Activated CD4-positive, alpha-beta T cell treated with anti-CD3 and anti-CD28 coated beads for 1 hour (primary cell): Measurements from ENCODE around the gene SLC9A2.
A peak's percentile ranks its signal among the peaks of the same experiment; 100 is the strongest.

Experiments
- DNase-seq: peaks from one replicate; pipeline ENCODE4 v3.0.0-alpha.2; 2020

Gene SLC9A2

GRCh38 chr2:102735416-102736109 lies 116.2 kb downstream of the SLC9A2 start:
- no peak for DNase-seq

DNA sequence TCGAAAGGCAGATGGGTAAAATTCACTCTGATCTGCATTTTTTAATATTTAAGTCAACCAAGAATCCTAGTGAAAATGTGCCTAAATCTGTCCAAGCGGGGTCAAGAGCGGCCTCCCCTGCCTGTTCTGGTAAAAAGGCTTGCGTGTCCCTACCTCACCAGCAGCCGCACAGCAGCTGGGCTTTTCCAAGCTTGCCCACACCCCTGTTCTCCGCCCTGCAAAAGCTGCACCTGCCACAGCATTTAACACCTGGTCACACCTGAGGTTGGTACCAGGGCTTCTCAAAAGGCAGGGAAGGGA lies 116.7 kb downstream of the SLC9A2 start:
- DNase-seq = no peak

- peak; percentile 77 for DNase-seq
Measured at GRCh38 chr2:102736410-102737409, 117.4 kb downstream of the SLC9A2 start.

- DNase-seq = no peak
Measured at GRCh38 chr2:102737431-102737830, 118.1 kb downstream of the SLC9A2 start.

GRCh38 chr2:102743259-102743658 lies 123.9 kb downstream of the SLC9A2 start:
- no peak for DNase-seq

DNA sequence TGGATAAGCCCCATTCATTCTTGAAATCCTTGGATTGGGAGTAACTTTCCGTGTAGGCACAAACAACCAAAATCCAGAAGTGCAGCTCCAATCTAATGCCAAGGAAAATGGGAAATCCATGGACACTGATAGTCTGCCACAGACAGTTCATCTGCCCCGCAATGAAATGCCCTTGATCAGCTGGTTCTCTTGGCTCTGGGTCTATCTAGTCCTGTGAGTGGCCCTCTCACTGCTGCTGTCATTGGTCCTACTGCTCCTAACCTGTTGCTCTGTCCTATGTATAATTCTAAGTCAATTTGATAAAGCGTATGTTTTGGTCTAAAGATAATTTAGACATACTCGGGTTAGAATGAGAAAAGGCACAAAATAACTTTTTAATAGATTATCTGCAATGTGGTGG lies 128.8 kb downstream of the SLC9A2 start:
- DNase-seq = no peak

DNA sequence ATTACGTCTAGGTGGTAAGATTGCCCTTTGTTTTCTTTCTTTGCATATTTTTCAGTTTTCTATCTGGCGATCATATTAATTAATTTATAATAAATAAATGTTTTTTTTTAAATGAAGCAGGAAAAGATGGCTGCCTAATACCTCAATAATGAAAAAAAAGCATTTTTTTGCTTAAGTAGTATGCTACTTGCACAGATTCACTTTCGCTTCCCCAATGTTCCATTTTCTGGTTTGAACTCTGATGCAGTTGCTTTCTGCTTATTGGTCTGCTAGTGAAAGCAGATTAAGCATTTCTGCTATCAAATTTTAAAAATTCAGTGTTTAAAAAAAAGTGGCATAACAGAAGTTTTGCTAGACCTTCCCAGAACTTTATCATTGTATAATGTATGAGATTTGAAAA lies 130.6 kb downstream of the SLC9A2 start:
- DNase-seq = no peak

DNA sequence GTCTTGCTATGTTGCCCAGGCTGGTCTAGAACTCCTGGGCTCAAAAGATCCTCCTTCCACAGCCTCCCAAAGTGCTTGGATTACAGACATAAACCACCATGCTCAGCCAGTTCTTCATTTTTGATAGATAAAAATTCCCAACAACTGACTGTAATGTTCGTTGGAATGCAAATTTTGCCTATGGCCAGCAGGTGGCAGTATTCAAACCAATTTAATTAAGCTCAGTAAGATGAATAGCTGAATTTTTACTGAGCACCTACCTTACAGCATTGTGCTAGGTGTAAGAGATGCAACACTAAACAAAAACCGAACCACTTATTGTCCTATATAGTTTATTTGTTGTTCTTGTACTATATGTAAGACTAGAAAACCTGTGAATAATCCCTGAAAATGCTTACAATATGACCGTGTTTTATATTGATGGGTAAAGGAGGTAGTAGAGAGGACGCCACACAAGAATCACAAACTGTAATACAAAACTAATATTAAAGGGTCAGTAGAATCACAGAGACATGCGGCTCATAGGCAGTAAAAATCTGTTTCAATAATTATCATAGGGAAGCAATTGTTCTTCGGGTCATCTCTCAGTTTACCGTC lies 134.3 kb downstream of the SLC9A2 start:
- DNase-seq = no peak

DNA sequence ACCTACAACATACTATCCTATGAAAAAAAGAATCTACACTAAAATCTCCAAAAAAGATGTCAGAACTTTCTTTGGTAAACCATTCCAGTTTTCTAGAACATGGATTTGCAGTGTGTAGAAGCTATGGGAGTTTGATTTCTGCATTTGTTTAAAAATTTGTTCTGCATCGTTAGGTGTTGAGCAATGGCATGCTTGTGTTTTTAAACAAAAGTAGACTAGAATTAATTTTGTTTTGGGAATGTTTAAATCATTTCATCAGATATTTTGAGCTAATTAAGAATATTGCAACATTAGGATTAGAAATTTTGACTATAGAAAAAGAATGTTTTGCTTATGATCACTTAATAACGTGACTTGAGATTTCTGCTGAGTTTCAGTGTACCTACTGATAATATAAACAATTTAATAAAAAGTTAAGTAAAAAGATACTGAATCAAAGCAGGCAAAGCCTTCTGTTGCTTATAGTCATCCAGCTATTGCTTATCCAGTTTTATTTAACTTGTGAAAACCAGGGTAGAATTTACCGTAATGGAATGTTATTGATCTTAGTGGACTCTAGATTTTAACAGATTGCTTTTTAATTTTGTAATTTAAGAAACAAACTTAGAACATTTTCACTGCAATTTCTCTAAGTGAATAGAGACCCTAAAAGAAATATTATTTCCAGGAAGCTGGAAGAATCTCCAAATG lies 135.2 kb downstream of the SLC9A2 start:
- DNase-seq = no peak

GRCh38 chr2:102755284-102755683 lies 135.9 kb downstream of the SLC9A2 start:
- no peak for DNase-seq

DNA sequence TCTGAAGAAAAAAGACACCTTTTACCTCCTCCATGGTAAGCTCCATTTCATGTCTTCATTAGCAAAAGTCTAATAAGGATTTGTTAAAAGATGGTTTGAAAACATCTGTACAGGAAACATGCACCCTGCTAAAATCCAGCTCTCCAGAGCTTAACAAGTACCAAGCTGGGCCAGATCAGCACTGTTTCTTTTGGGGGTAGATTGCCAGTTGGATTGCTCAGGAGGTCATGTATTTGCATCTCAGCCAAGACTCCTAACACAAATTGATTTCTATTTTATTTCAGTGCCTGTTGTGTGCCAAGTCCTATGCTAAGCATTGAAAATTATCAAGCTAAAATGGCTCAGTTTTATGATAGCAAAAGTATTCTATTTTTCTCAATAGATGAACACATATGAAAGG lies 139.1 kb downstream of the SLC9A2 start:
- DNase-seq = no peak
